H1 (cell line): Measurements from ENCODE around the gene POP7. TPM values are rescaled to one million over a fixed set of nuclear protein-coding genes. Genes with fewer than 3 reads are reported as not detected.

Experiments
- CTCF ChIA-PET: fragments of 300-600 bp; sonication (Branson Sonifier 250); formaldehyde crosslinking; loops from one replicate; lab custom pipeline; 2021; ENCODE audit not compliant: partially characterized antibody; lab: Charles Lee
- POLR2A ChIA-PET: fragments of 300-600 bp; sonication (Branson Sonifier 250); formaldehyde crosslinking; loops from one replicate; lab custom pipeline; 2021; ENCODE audit warnings: inconsistent platforms; ENCODE audit not compliant: partially characterized antibody; lab: Charles Lee
- DNase-seq, 2 experiments: peaks; one replicate each; pipeline versions ENCODE4 v3.0.0 to v3.0.0-alpha.2; 2010 to 2022; ENCODE audit warnings: low spot score in 2 of 2, low read depth in 1 of 2, mixed read lengths in 1 of 2
- FAIRE-seq: peaks from 2 replicates; lab custom pipeline; 2011; peaks lifted over from hg19 to GRCh38; lab: Jason Lieb, UNC
- H2AFZ ChIP-seq: 2 replicates; pipeline ENCODE4 v1.8.1; 2012; ENCODE audit warnings: low read length, inconsistent platforms
- H2AK5ac ChIP-seq: 2 replicates; pipeline ENCODE4 v1.6.1; 2013; ENCODE audit warnings: low read depth, low read length
- H2BK120ac ChIP-seq: replicated peaks from 2 replicates; pipeline ENCODE3; 2013; ENCODE audit warnings: low read depth, low read length, inconsistent platforms
- H2BK12ac ChIP-seq: 2 replicates; pipeline ENCODE4 v1.6.1; 2013; ENCODE audit warnings: low read depth, low read length
- H2BK15ac ChIP-seq: 2 replicates; pipeline ENCODE4 v1.6.1; 2013; ENCODE audit warnings: low read length
- H2BK20ac ChIP-seq: 2 replicates; pipeline ENCODE4 v1.6.1; 2013; ENCODE audit warnings: low read length
- H2BK5ac ChIP-seq: 2 replicates; pipeline ENCODE4 v1.6.1; 2013; ENCODE audit warnings: low read depth, low read length
- H3K14ac ChIP-seq: 2 replicates; pipeline ENCODE4 v1.6.1; 2013; ENCODE audit warnings: inconsistent platforms; ENCODE audit not compliant: insufficient read length
- H3K18ac ChIP-seq: 2 replicates; pipeline ENCODE4 v1.6.1; 2013; ENCODE audit warnings: low read length; ENCODE audit errors: extremely low read depth
- H3K23ac ChIP-seq: 2 replicates; pipeline ENCODE4 v1.6.1; 2013; ENCODE audit warnings: inconsistent platforms; ENCODE audit not compliant: insufficient read length
- H3K23me2 ChIP-seq: 2 replicates; pipeline ENCODE4 v1.6.1; 2013; ENCODE audit warnings: low read depth, low read length
- H3K27ac ChIP-seq: 2 replicates; pipeline ENCODE4 v1.6.1; 2011; ENCODE audit warnings: low read depth, low read length, inconsistent platforms
- H3K27me3 ChIP-seq, 4 experiments: replicated peaks in 1 of 4; 1 replicate in 1 of 4; 2 replicates in 3 of 4; pipeline versions ENCODE4 v1.6.1 to v1.8.1; 2011 to 2013; ENCODE audit warnings: low read length in 3 of 4, mild to moderate bottlenecking in 3 of 4, inconsistent platforms in 2 of 4, mixed read lengths in 2 of 4, moderate library complexity in 1 of 4; ENCODE audit not compliant: control insufficient read depth in 3 of 4, insufficient read depth in 3 of 4; ENCODE audit errors: extremely low read depth in 1 of 4
- H3K36me3 ChIP-seq, 4 experiments: 2 replicates each; pipeline versions ENCODE4 v1.6.1 to v1.8.1; 2011 to 2013; ENCODE audit warnings: mild to moderate bottlenecking in 4 of 4, low read length in 3 of 4, moderate library complexity in 2 of 4, control low read depth in 1 of 4, inconsistent platforms in 1 of 4; ENCODE audit not compliant: insufficient read depth in 4 of 4, control insufficient read depth in 2 of 4
- H3K4ac ChIP-seq: replicated peaks from 2 replicates; pipeline ENCODE3; 2013; ENCODE audit warnings: low read length, low read depth, mixed read lengths, inconsistent platforms; ENCODE audit not compliant: insufficient read length
- H3K4me1 ChIP-seq, 4 experiments: replicated peaks in 1 of 4; 1 replicate in 1 of 4; 2 replicates in 3 of 4; pipeline versions ENCODE4 v1.6.1 to v1.8.1; 2011 to 2013; ENCODE audit warnings: low read length in 3 of 4, inconsistent platforms in 2 of 4, mixed read lengths in 1 of 4; ENCODE audit not compliant: insufficient read depth in 4 of 4, control insufficient read depth in 3 of 4
- H3K4me2 ChIP-seq, 2 experiments: 2 replicates each; pipeline versions ENCODE4 v1.6.1 to v1.8.1; 2011 to 2013; ENCODE audit warnings: low read depth in 2 of 2, low read length in 2 of 2, control low read depth in 1 of 2, inconsistent platforms in 1 of 2, mild to moderate bottlenecking in 1 of 2; ENCODE audit not compliant: insufficient read depth in 1 of 2
- H3K4me3 ChIP-seq, 4 experiments: fragments of 200-600, 300-600 bp in 1 of 4; sonication (generic), shearing (Covaris generic), sonication (Bioruptor Twin) in 1 of 4; 2 replicates each; pipeline versions ENCODE4 v1.5.1 to v1.8.1; 2011 to 2016; ENCODE audit warnings: low read length in 4 of 4, low read depth in 3 of 4, control low read depth in 2 of 4, inconsistent platforms in 2 of 4, mild to moderate bottlenecking in 2 of 4, mixed read lengths in 1 of 4, moderate library complexity in 1 of 4; ENCODE audit not compliant: insufficient read depth in 2 of 4; ENCODE audit errors: extremely low read depth in 1 of 4
- H3K56ac ChIP-seq: replicated peaks from 2 replicates; pipeline ENCODE3; 2013; ENCODE audit warnings: low read depth, mild to moderate bottlenecking, mixed read lengths, low read length, inconsistent platforms; ENCODE audit not compliant: insufficient read length
- H3K79me1 ChIP-seq: 2 replicates; pipeline ENCODE4 v1.6.1; 2013; ENCODE audit warnings: low read depth, low read length, control low read depth
- H3K79me2 ChIP-seq, 2 experiments: 2 replicates each; pipeline versions ENCODE4 v1.6.1 to v1.8.1; 2012 to 2013; ENCODE audit warnings: low read length in 2 of 2, mild to moderate bottlenecking in 2 of 2, inconsistent platforms in 1 of 2; ENCODE audit not compliant: insufficient read depth in 2 of 2, control insufficient read depth in 1 of 2
- H3K9ac ChIP-seq, 4 experiments: replicated peaks in 1 of 4; 1 replicate in 1 of 4; 2 replicates in 3 of 4; pipeline versions ENCODE4 v1.6.1 to v1.8.1; 2011 to 2013; ENCODE audit warnings: low read depth in 3 of 4, low read length in 3 of 4, control low read depth in 2 of 4, mild to moderate bottlenecking in 2 of 4, moderate library complexity in 2 of 4, inconsistent platforms in 1 of 4; ENCODE audit errors: extremely low read depth in 1 of 4
- H3K9me3 ChIP-seq, 2 experiments: 2 replicates each; pipeline versions ENCODE4 v1.6.1 to v1.8.1; 2012 to 2013; ENCODE audit warnings: mild to moderate bottlenecking in 2 of 2, moderate library complexity in 2 of 2, control low read depth in 1 of 2, inconsistent platforms in 1 of 2, low read depth in 1 of 2, low read length in 1 of 2, mixed read lengths in 1 of 2; ENCODE audit not compliant: insufficient read depth in 2 of 2
- H4K20me1 ChIP-seq, 2 experiments: replicated peaks in 1 of 2; 2 replicates each; pipeline versions ENCODE3 to v1.8.1; 2011 to 2013; ENCODE audit warnings: inconsistent platforms in 2 of 2, low read length in 2 of 2, mild to moderate bottlenecking in 1 of 2; ENCODE audit not compliant: insufficient read depth in 2 of 2, control insufficient read depth in 1 of 2
- H4K5ac ChIP-seq: 2 replicates; pipeline ENCODE4 v1.6.1; 2013; ENCODE audit warnings: low read length, low read depth, mixed read lengths, inconsistent platforms; ENCODE audit not compliant: insufficient read length
- H4K8ac ChIP-seq: 2 replicates; pipeline ENCODE4 v1.8.0; 2013; ENCODE audit warnings: mild to moderate bottlenecking, moderate library complexity, low read length, inconsistent platforms; ENCODE audit not compliant: insufficient read depth; ENCODE audit errors: extremely low read depth
- H4K91ac ChIP-seq: replicated peaks from 2 replicates; pipeline ENCODE3; 2013; ENCODE audit warnings: low read length, mixed read lengths, inconsistent platforms; ENCODE audit not compliant: insufficient read length
- ASH2L ChIP-seq: fragments of 200-600, 300-600 bp; sonication (generic); IDR thresholded peaks from one replicate; pipeline ENCODE4 v1.7.1; 2017; ENCODE audit warnings: low read length
- EGR1 ChIP-seq: IDR thresholded peaks from 2 replicates; pipeline ENCODE4 v1.6.1; 2011; ENCODE audit warnings: low read depth, low read length, borderline replicate concordance
- EP300 ChIP-seq, 2 experiments: IDR thresholded peaks; 1 replicate in 1 of 2; 2 replicates in 1 of 2; pipeline ENCODE4 v1.6.1; 2011 to 2012; ENCODE audit warnings: low read depth in 2 of 2, low read length in 2 of 2, mild to moderate bottlenecking in 2 of 2, borderline replicate concordance in 1 of 2, inconsistent platforms in 1 of 2, moderate library complexity in 1 of 2
- EZH2 ChIP-seq: fragments of 200-600 bp; sonication (generic); IDR thresholded peaks from 2 replicates; pipeline ENCODE4 v1.7.1; 2012; ENCODE audit warnings: low read depth, mild to moderate bottlenecking, moderate library complexity, low read length, inconsistent platforms; ENCODE audit not compliant: severe bottlenecking
- KDM4A ChIP-seq: IDR thresholded peaks from one replicate; pipeline ENCODE4 v1.7.1; 2012; ENCODE audit warnings: low read depth, mild to moderate bottlenecking, moderate library complexity, low read length, inconsistent platforms; ENCODE audit not compliant: severe bottlenecking
- NANOG ChIP-seq: IDR thresholded peaks from 2 replicates; pipeline ENCODE4 v1.6.1; 2011; ENCODE audit warnings: low read length, low read depth, mild to moderate bottlenecking, inconsistent platforms; ENCODE audit not compliant: insufficient read depth, poor library complexity, severe bottlenecking
- TCF12 ChIP-seq: IDR thresholded peaks from 2 replicates; pipeline ENCODE4 v1.6.1; 2011; ENCODE audit warnings: low read depth, mild to moderate bottlenecking, low read length
- TEAD4 ChIP-seq: IDR thresholded peaks from 2 replicates; pipeline ENCODE4 v1.6.1; 2012; ENCODE audit warnings: low read depth, low read length, inconsistent platforms, mixed read lengths
- WGBS, 2 experiments: shearing (Covaris generic) in 1 of 2; methylation state at CpG; one replicate each; pipeline versions ENCODE4 v1.1.6 to v1.1.7; 2013 to 2015; ENCODE audit warnings: low lambda C conversion rate in 2 of 2, mixed read lengths in 2 of 2, inconsistent platforms in 1 of 2, low coverage in 1 of 2, missing lambda C conversion rate in 1 of 2; ENCODE audit not compliant: insufficient replicate concordance in 2 of 2, insufficient coverage in 1 of 2, insufficient read length in 1 of 2; ENCODE audit errors: extremely low coverage in 1 of 2, missing lambda C conversion rate in 1 of 2; 5-methylcytosine and 5-hydroxymethylcytosine counted together
- polyA plus RNA-seq, 7 experiments: library from polyadenylated mRNA; depleted of rRNA in 3 of 7; stranded (reverse) in 5 of 7; unstranded in 2 of 7; fragments of >200 nt in 5 of 7; fragments of 200-250 nt in 2 of 7; gene quantifications; 1 replicate in 5 of 7; 2 replicates in 1 of 7; 4 replicates in 1 of 7; pipeline versions ENCODE4 v1.2.1 to v1.2.3, GENCODE V29; 2011 to 2013; ENCODE audit warnings: missing spikeins in 2 of 7, mixed read lengths in 2 of 7
- total RNA-seq: library from RNA; stranded (reverse); fragmentation: NEBNext Ultra II Directional; extraction: Animal tissue kit (Norgen Biotek cat#: 25700); gene quantifications from 2 replicates; pipeline ENCODE4 v1.2.1, GENCODE V29; 2021
- TF ChIP-seq, protein P1 (sequence below): IDR thresholded peaks from 2 replicates; pipeline ENCODE4 v1.6.1; 2011; ENCODE audit warnings: low read depth, mild to moderate bottlenecking, low read length; ENCODE audit not compliant: insufficient read depth
- TF ChIP-seq, protein P2 (sequence below): IDR thresholded peaks from 2 replicates; pipeline ENCODE4 v1.6.1; 2011; ENCODE audit warnings: low read length, improper control_type of control experiment

Gene POP7
- total and polyA plus RNA-seq, 2 of the 8 experiments (the other 6 are each of a cell fraction or from before 2014, with no cell fraction given) = 92.5 to 135 TPM

DNA sequence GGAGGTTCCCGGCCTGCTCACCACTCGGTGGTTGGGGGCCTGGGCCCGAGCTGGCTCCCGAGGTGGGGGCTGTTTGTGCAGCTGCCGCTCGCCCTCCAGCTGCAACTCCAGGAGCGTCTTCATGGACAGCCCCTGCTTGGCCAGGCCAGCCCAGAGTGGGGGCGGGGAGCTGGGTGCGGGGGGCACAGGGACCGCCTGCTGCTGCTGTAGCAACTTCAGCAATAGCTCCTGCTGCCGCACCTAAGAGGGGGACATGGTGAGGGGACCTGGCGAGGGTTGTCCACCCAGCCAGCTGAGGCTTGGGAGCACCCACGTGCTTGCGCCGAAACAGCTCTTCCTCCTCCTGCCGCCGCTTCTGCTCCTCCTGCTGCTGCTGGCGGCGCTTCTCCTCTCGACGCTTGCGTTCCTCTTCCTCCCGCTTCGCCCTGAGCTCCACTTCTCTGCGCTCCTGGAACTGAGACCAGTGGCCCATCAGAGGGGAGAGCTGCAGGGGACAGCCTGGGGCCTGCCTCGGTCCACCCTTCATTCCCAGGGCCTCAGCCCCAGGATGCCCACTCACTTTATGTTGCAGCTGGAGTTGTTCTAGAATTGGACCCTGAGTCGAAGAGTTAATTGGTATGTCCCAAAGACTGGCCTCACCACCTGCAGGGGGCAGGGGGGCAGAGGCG is 22.8 kb upstream of the POP7 start:
- Histone ChIP-seq H3K36me3 (peaks cover 43 to 97% (median 72%) of the 10 kb centered on the region in 4 experiments), H2BK5ac (no peak overlapping the region), H3K14ac (no peak overlapping the region), H3K9ac (no peak overlapping the region), H3K23me2 (no peaks in the 10 kb centered on the region; the same call in 1 of the 2 replicates), H3K56ac (no peak overlapping the region), H3K4me3 (no peak overlapping the region), H3K9me3 (no peaks in the 10 kb centered on the region), H3K18ac (no peak overlapping the region), H3K79me1 (peaks cover 2% of the 10 kb centered on the region; the same call in 1 of the 2 replicates), H3K4me1 (peaks cover 0 to 7% (median 2%) of the 10 kb centered on the region in 4 experiments; a peak in 5 of 7 replicates), H4K5ac (no peak overlapping the region), H4K20me1 (peaks cover 8 to 40% of the 10 kb centered on the region in 2 experiments), H2BK20ac (no peak overlapping the region), H2BK120ac (no peak overlapping the region), H2BK12ac (no peak overlapping the region), H4K8ac (peak overlapping the region; percentile 5; the same call in 1 of the 2 replicates), H2AFZ (no peak overlapping the region), H3K4ac (no peak overlapping the region), H3K79me2 (peaks cover 0 to 9% of the 10 kb centered on the region in 2 experiments; a peak in 1 of 4 replicates), H2AK5ac (no peak overlapping the region), H3K27me3 (no peaks in the 10 kb centered on the region), H3K27ac (no peak overlapping the region), H2BK15ac (no peak overlapping the region), H4K91ac (no peak overlapping the region), H3K23ac (no peak overlapping the region), H3K4me2 (no peak overlapping the region)
- POLR2A ChIA-PET = interaction anchor here (0.7 to 14.3 kb wide), 12 partner anchors 4 to 192 kb away, joined by 3 to 257 read pairs (median 4); partner anchors contain the start of genes GIGYF1, GNB2 and SRRT
- 91% methylated on average over 23 of the region's 28 CpGs; no CpG with 5 or more reads in 1 of the 2 experiments for WGBS, 2 experiments
- no peak for FAIRE-seq
- CTCF ChIA-PET = interaction anchor here (0.5 to 20.7 kb wide), 15 partner anchors 10 to 552 kb away, joined by 3 to 254 read pairs (median 4); partner anchors contain the start of genes GIGYF1, POP7 and TFR2
- no peak for DNase-seq
- TF ChIP-seq ASH2L = no peak
- TF ChIP-seq, protein P1, sequence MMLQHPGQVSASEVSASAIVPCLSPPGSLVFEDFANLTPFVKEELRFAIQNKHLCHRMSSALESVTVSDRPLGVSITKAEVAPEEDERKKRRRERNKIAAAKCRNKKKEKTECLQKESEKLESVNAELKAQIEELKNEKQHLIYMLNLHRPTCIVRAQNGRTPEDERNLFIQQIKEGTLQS = no peak
- TF ChIP-seq NANOG = no peak
- no peak for TF ChIP-seq EZH2
- no peak for TF ChIP-seq TCF12
- no peak for TF ChIP-seq EP300 (IDR thresholded peaks at IDR 0.05; ENCODE audit: borderline replicate concordance in 1 of 2, low read depth in 2 of 2, low read length in 2 of 2)
- TF ChIP-seq, protein P2, sequence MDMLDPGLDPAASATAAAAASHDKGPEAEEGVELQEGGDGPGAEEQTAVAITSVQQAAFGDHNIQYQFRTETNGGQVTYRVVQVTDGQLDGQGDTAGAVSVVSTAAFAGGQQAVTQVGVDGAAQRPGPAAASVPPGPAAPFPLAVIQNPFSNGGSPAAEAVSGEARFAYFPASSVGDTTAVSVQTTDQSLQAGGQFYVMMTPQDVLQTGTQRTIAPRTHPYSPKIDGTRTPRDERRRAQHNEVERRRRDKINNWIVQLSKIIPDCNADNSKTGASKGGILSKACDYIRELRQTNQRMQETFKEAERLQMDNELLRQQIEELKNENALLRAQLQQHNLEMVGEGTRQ = no peak
- TF ChIP-seq EGR1 = no peak
- TF ChIP-seq KDM4A = no peak
- no peak for TF ChIP-seq TEAD4
